HepG2 (cell line): ENCODE data around the gene NEURL1. TPM values are rescaled to one million over a fixed set of nuclear protein-coding genes. Genes with fewer than 3 reads are reported as not detected.

Source experiments
- ATAC-seq: fragments of 200-7000 bp; cut with Tn5 transposase; 3 replicates; pipeline ENCODE4 v1.9.1; 2020; ENCODE audit warnings: mild to moderate bottlenecking, moderate library complexity
- BruUV-seq: library from RNA; stranded (reverse); fragments of 400-500 nt; replicated peaks from 2 replicates; lab custom pipeline; 2021; lab: Mats Ljungman, UMichigan
- CTCF ChIA-PET: fragments of 300-600 bp; formaldehyde crosslinking; extraction: SDS; loops from one replicate; lab custom pipeline; 2021; ENCODE audit warnings: low total read pairs, inconsistent platforms, low intra/inter-chr PET ratio; lab: Yijun Ruan, JAX
- POLR2A ChIA-PET: fragments of 350-600 bp; sonication (Branson Sonifier 250); formaldehyde crosslinking; loops from one replicate; lab custom pipeline; 2020; ENCODE audit warnings: antibody characterized with exemption, inconsistent platforms; lab: Yijun Ruan, JAX
- DNase-seq: peaks from one replicate; pipeline ENCODE4 v3.0.0-alpha.2; 2015; ENCODE audit warnings: low spot score
- FAIRE-seq: peaks from 3 replicates; lab custom pipeline; 2011; peaks lifted over from hg19 to GRCh38; lab: Jason Lieb, UNC
- H2AFZ ChIP-seq: one replicate; pipeline ENCODE4 v1.6.1; 2011; ENCODE audit warnings: low read length, inconsistent platforms
- H3K27ac ChIP-seq: fragments of 300-600 bp; 3 replicates; pipeline ENCODE4 v1.8.0; 2011; ENCODE audit warnings: mixed run types, mild to moderate bottlenecking, mixed read lengths, low read length, inconsistent platforms; ENCODE audit not compliant: insufficient read depth; ENCODE audit errors: extremely low read length
- H3K27me3 ChIP-seq, 2 experiments: fragments of 200-600 bp in 1 of 2; 2 replicates in 1 of 2; 3 replicates in 1 of 2; pipeline versions ENCODE4 v1.6.0 to v1.8.0; 2011; ENCODE audit warnings: low read length in 2 of 2, mild to moderate bottlenecking in 2 of 2, moderate library complexity in 2 of 2, inconsistent platforms in 1 of 2; ENCODE audit not compliant: insufficient read depth in 2 of 2, control insufficient read depth in 1 of 2
- H3K36me3 ChIP-seq, 2 experiments: fragments of 200-600 bp in 1 of 2; replicated peaks in 1 of 2; 2 replicates in 1 of 2; 3 replicates in 1 of 2; pipeline versions ENCODE4 v1.5.1 to v1.8.0; 2011; ENCODE audit warnings: low read length in 2 of 2, inconsistent platforms in 1 of 2; ENCODE audit not compliant: insufficient read depth in 2 of 2, control insufficient read depth in 1 of 2
- H3K4me1 ChIP-seq: 2 replicates; pipeline ENCODE4 v1.5.1; 2012; ENCODE audit warnings: low read length, inconsistent platforms; ENCODE audit not compliant: insufficient read depth
- H3K4me2 ChIP-seq: 2 replicates; pipeline ENCODE4 v1.6.0; 2011; ENCODE audit warnings: low read depth, low read length, inconsistent platforms
- H3K4me3 ChIP-seq, 3 experiments: fragments of 200-600 bp in 1 of 3; sonication (generic), shearing (Covaris generic) in 1 of 3; replicated peaks in 1 of 3; 2 replicates each; pipeline ENCODE4 v1.5.1; 2011 to 2016; ENCODE audit warnings: low read length in 3 of 3, inconsistent platforms in 2 of 3, low read depth in 2 of 3, mild to moderate bottlenecking in 2 of 3, control low read depth in 1 of 3, mixed read lengths in 1 of 3; ENCODE audit not compliant: insufficient read depth in 1 of 3
- H3K79me2 ChIP-seq: one replicate; pipeline ENCODE4 v1.6.1; 2011; ENCODE audit warnings: low read length, inconsistent platforms; ENCODE audit not compliant: insufficient read depth
- H3K9ac ChIP-seq: 2 replicates; pipeline ENCODE4 v1.6.0; 2011; ENCODE audit warnings: mild to moderate bottlenecking, low read depth, low read length, inconsistent platforms; ENCODE audit not compliant: insufficient read depth
- H3K9me3 ChIP-seq: 2 replicates; pipeline ENCODE4 v1.5.1; 2012; ENCODE audit warnings: mild to moderate bottlenecking, low read length
- H4K20me1 ChIP-seq: 2 replicates; pipeline ENCODE4 v1.6.0; 2011; ENCODE audit warnings: inconsistent platforms, mild to moderate bottlenecking, low read length, moderate library complexity; ENCODE audit not compliant: insufficient read depth
- NFRKB ChIP-seq: fragments of 450-650 bp; IDR thresholded peaks from 2 replicates; pipeline ENCODE4 v1.6.1; 2017
- RAD21 ChIP-seq: fragments of 450-650 bp; formaldehyde crosslinking; IDR thresholded peaks from 2 replicates; pipeline ENCODE4 v1.5.0; 2020; ENCODE audit warnings: mild to moderate bottlenecking
- SMC3 ChIP-seq: IDR thresholded peaks from 2 replicates; pipeline ENCODE4 v1.6.1; 2011; ENCODE audit warnings: low read length, improper control_type of control experiment
- SNAPC2 ChIP-seq: sonication (generic); formaldehyde crosslinking; IDR thresholded peaks from 2 replicates; pipeline ENCODE4 v1.8.1; 2022; ENCODE audit warnings: mild to moderate bottlenecking, missing genetic modification reagents
- STAG1 ChIP-seq: sonication (generic); formaldehyde crosslinking; IDR thresholded peaks from 2 replicates; pipeline ENCODE4 v1.4.0; 2020; ENCODE audit warnings: missing genetic modification reagents
- TP53 ChIP-seq: sonication (generic); formaldehyde crosslinking; conservative IDR thresholded peaks from 2 replicates; pipeline ENCODE4 v1.4.0; 2020; ENCODE audit warnings: missing genetic modification reagents
- ZFP36 ChIP-seq: fragments of 150-350 bp; IDR thresholded peaks from 2 replicates; pipeline ENCODE4 v1.6.1; 2018; ENCODE audit warnings: borderline replicate concordance, low read length, low read depth; ENCODE audit not compliant: partially characterized antibody
- ZFY ChIP-seq: sonication (generic); formaldehyde crosslinking; IDR thresholded peaks from 2 replicates; pipeline ENCODE4 v1.4.0; 2020; ENCODE audit warnings: missing genetic modification reagents
- ZNF850 ChIP-seq: sonication (generic); formaldehyde crosslinking; conservative IDR thresholded peaks from 2 replicates; pipeline ENCODE4 v1.9.0; 2021; ENCODE audit warnings: mild to moderate bottlenecking, missing genetic modification reagents
- WGBS: methylation state at CpG from one replicate; pipeline ENCODE4 v1.1.6; 2017; ENCODE audit warnings: low lambda C conversion rate; 5-methylcytosine and 5-hydroxymethylcytosine counted together
- in situ Hi-C: cut with HindIII; loops from 2 replicates; pipeline ENCODE4 v1.10.0; 2017; ENCODE audit warnings: low pct_unique_long_range_greater_than_20kb; ENCODE audit not compliant: extremely low pct_ligation_motif_present
- intact Hi-C: fragments of 100-400 bp; cut with micrococcal nuclease; formaldehyde crosslinking; loops from one replicate; pipeline ENCODE4 v1.10.0; 2022; ENCODE audit not compliant: unreplicated experiment
- polyA plus RNA-seq, 8 experiments: library from polyadenylated mRNA; depleted of rRNA in 3 of 8; stranded (reverse) in 7 of 8; unstranded in 1 of 8; fragments of >200 nt; fragmentation: Illumina TruSeq in 4 of 8; extraction: Trizol in 4 of 8; gene quantifications; 2 replicates each; pipeline versions ENCODE4 v1.2.1 to v1.2.3, GENCODE V29; 2011 to 2016; ENCODE audit warnings: low read depth in 4 of 8, missing spikeins in 1 of 8, mixed read lengths in 1 of 8; ENCODE audit not compliant: insufficient read depth in 1 of 8
- total RNA-seq, 5 experiments: library from RNA; depleted of rRNA; stranded (reverse); fragments of >200 nt; fragmentation: Illumina TruSeq; extraction: Trizol; gene quantifications; 2 replicates each; pipeline ENCODE4 v1.2.3, GENCODE V29; 2016; ENCODE audit warnings: low read depth in 1 of 5
- TF ChIP-seq, protein P1 (sequence below): sonication (generic); formaldehyde crosslinking; IDR thresholded peaks from 2 replicates; pipeline ENCODE4 v1.4.0; 2020; ENCODE audit warnings: mild to moderate bottlenecking, missing genetic modification reagents
- TF ChIP-seq, protein P2 (sequence below): sonication (generic); formaldehyde crosslinking; IDR thresholded peaks from 2 replicates; pipeline ENCODE4 v1.5.0; 2020; ENCODE audit warnings: mild to moderate bottlenecking, missing genetic modification reagents, moderate library complexity
- TF ChIP-seq, protein P3 (sequence below): sonication (generic); formaldehyde crosslinking; IDR thresholded peaks from 2 replicates; pipeline ENCODE4 v1.5.0; 2020; ENCODE audit warnings: missing genetic modification reagents
- TF ChIP-seq, protein P4 (sequence below): sonication (generic); formaldehyde crosslinking; IDR thresholded peaks from 2 replicates; pipeline ENCODE4 v1.5.1; 2020; ENCODE audit warnings: mild to moderate bottlenecking, missing genetic modification reagents, moderate library complexity

Gene NEURL1
- total and polyA plus RNA-seq, 2 of the 13 experiments (the other 11 are each of a cell fraction or from before 2014, with no cell fraction given) = not detected

DNA sequence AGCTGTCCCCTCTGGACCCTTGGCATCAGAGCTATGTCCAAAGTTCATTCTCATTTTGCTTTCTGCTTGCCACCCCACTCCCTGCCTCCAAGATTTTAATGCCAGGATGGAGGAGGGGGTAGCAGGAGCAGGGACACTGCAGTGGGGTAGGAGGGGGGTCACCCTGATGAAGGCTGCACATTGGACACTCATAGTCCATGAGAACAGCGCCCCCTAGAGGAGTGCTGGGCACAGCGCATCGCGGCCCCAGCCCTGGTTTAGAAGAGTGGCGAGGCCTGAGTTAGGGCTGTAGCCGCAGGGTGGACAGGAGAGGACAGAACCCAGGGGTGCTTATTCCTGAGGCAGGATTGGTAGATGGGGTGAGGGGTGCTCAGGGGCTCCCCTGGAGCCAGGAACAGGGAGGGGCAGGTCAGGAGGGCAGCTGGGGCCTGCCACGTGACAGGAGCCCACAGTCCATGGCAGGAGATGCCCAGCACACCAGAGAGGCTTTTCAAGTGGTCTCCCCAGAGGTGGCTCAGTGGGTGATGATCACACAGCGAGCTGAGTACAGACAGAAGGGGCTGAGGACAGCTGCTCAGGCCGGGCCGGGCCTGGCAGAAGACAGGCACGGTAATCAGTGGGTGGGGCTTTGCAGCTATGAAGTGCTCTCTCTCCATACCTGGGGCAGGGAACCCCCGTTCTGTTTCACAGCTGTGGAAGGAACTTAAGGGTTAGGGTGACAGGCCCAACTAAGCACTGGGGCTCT lies 71.4 kb downstream of the NEURL1 start:
- peak overlapping the region; percentile 37; the same call in 1 of the 2 replicates for H3K4me2 ChIP-seq
- 0% methylated on average over 1 of the region's 12 CpGs for WGBS
- BruUV-seq = no TSS peak
- H3K79me2 ChIP-seq = no peaks in the 10 kb centered on the region
- no peaks in the 10 kb centered on the region for H3K36me3 ChIP-seq
- no peaks in the 10 kb centered on the region for H3K9me3 ChIP-seq
- intact Hi-C loops (no loop called here), in situ Hi-C loops (no loop called here)
- FAIRE-seq (no peak), ATAC-seq (peak; percentile 87), DNase-seq (peak; percentile 26)
- TF ChIP-seq, protein P1, sequence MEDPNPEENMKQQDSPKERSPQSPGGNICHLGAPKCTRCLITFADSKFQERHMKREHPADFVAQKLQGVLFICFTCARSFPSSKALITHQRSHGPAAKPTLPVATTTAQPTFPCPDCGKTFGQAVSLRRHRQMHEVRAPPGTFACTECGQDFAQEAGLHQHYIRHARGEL (CRISPR knock-in tag) = no peak
- no peak for TF ChIP-seq ZNF850 (CRISPR knock-in tag)
- TF ChIP-seq, protein P2, sequence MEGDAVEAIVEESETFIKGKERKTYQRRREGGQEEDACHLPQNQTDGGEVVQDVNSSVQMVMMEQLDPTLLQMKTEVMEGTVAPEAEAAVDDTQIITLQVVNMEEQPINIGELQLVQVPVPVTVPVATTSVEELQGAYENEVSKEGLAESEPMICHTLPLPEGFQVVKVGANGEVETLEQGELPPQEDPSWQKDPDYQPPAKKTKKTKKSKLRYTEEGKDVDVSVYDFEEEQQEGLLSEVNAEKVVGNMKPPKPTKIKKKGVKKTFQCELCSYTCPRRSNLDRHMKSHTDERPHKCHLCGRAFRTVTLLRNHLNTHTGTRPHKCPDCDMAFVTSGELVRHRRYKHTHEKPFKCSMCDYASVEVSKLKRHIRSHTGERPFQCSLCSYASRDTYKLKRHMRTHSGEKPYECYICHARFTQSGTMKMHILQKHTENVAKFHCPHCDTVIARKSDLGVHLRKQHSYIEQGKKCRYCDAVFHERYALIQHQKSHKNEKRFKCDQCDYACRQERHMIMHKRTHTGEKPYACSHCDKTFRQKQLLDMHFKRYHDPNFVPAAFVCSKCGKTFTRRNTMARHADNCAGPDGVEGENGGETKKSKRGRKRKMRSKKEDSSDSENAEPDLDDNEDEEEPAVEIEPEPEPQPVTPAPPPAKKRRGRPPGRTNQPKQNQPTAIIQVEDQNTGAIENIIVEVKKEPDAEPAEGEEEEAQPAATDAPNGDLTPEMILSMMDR = peak; percentile 80
- no peak for TF ChIP-seq ZFY (CRISPR knock-in tag)
- TF ChIP-seq TP53 (CRISPR knock-in tag) = no peak
- TF ChIP-seq STAG1 (CRISPR knock-in tag) = peak; percentile 59
- TF ChIP-seq, protein P3, sequence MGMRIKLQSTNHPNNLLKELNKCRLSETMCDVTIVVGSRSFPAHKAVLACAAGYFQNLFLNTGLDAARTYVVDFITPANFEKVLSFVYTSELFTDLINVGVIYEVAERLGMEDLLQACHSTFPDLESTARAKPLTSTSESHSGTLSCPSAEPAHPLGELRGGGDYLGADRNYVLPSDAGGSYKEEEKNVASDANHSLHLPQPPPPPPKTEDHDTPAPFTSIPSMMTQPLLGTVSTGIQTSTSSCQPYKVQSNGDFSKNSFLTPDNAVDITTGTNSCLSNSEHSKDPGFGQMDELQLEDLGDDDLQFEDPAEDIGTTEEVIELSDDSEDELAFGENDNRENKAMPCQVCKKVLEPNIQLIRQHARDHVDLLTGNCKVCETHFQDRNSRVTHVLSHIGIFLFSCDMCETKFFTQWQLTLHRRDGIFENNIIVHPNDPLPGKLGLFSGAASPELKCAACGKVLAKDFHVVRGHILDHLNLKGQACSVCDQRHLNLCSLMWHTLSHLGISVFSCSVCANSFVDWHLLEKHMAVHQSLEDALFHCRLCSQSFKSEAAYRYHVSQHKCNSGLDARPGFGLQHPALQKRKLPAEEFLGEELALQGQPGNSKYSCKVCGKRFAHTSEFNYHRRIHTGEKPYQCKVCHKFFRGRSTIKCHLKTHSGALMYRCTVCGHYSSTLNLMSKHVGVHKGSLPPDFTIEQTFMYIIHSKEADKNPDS = no peak
- no peak for TF ChIP-seq ZFP36
- TF ChIP-seq, protein P4, sequence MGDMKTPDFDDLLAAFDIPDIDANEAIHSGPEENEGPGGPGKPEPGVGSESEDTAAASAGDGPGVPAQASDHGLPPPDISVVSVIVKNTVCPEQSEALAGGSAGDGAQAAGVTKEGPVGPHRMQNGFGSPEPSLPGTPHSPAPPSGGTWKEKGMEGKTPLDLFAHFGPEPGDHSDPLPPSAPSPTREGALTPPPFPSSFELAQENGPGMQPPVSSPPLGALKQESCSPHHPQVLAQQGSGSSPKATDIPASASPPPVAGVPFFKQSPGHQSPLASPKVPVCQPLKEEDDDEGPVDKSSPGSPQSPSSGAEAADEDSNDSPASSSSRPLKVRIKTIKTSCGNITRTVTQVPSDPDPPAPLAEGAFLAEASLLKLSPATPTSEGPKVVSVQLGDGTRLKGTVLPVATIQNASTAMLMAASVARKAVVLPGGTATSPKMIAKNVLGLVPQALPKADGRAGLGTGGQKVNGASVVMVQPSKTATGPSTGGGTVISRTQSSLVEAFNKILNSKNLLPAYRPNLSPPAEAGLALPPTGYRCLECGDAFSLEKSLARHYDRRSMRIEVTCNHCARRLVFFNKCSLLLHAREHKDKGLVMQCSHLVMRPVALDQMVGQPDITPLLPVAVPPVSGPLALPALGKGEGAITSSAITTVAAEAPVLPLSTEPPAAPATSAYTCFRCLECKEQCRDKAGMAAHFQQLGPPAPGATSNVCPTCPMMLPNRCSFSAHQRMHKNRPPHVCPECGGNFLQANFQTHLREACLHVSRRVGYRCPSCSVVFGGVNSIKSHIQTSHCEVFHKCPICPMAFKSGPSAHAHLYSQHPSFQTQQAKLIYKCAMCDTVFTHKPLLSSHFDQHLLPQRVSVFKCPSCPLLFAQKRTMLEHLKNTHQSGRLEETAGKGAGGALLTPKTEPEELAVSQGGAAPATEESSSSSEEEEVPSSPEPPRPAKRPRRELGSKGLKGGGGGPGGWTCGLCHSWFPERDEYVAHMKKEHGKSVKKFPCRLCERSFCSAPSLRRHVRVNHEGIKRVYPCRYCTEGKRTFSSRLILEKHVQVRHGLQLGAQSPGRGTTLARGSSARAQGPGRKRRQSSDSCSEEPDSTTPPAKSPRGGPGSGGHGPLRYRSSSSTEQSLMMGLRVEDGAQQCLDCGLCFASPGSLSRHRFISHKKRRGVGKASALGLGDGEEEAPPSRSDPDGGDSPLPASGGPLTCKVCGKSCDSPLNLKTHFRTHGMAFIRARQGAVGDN (CRISPR knock-in tag) = peak; percentile 26; the same call in 1 of the 2 replicates
- TF ChIP-seq RAD21 (CRISPR knock-in tag) = 0 out of 2 replicates have a peak, but pooled peaks have one; percentile 35
- TF ChIP-seq SMC3 = 0 out of 2 replicates have a peak, but pooled peaks have one; percentile 7
- TF ChIP-seq NFRKB = no peak
- no peak for TF ChIP-seq SNAPC2 (CRISPR knock-in tag)
- no peak overlapping the region for H3K27ac ChIP-seq
- no peaks in the 10 kb centered on the region for H4K20me1 ChIP-seq
- POLR2A ChIA-PET = no interaction called here
- no peak overlapping the region for H3K9ac ChIP-seq
- CTCF ChIA-PET = no interaction called here
- H3K4me3 ChIP-seq = no peak overlapping the region
- H2AFZ ChIP-seq = no peak overlapping the region
- peaks cover 12% of the 10 kb centered on the region; the same call in 1 of the 2 replicates for H3K4me1 ChIP-seq
- peaks cover 8 to 39% of the 10 kb centered on the region in 2 experiments; a peak in 3 of 5 replicates for H3K27me3 ChIP-seq
